ENCODE data around the gene SUSD1.

DNA sequence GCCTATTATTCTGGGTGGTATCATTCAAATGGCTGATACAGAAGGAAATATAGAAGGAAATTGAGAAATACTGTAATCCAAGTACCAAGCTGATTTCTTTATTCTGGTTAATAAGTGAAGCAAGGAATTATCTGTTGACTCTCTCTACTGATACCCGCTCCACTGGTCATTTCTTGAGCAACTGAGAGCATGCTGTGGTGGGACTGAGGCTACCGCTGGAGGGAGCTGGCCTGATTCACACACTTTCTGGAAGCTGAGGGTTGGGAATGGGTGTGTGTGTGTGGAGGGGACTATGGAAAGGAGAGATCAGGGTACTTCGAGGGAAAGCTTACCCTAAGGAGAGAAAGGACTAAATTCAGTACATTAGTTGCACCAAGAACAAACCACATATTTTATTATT lies 174.4 kb downstream of the SUSD1 start:
- TF ChIP-seq, protein P1, sequence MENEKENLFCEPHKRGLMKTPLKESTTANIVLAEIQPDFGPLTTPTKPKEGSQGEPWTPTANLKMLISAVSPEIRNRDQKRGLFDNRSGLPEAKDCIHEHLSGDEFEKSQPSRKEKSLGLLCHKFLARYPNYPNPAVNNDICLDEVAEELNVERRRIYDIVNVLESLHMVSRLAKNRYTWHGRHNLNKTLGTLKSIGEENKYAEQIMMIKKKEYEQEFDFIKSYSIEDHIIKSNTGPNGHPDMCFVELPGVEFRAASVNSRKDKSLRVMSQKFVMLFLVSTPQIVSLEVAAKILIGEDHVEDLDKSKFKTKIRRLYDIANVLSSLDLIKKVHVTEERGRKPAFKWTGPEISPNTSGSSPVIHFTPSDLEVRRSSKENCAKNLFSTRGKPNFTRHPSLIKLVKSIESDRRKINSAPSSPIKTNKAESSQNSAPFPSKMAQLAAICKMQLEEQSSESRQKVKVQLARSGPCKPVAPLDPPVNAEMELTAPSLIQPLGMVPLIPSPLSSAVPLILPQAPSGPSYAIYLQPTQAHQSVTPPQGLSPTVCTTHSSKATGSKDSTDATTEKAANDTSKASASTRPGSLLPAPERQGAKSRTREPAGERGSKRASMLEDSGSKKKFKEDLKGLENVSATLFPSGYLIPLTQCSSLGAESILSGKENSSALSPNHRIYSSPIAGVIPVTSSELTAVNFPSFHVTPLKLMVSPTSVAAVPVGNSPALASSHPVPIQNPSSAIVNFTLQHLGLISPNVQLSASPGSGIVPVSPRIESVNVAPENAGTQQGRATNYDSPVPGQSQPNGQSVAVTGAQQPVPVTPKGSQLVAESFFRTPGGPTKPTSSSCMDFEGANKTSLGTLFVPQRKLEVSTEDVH (IDR thresholded peaks at IDR 0.05; ENCODE audit: low read depth, partially characterized antibody): no peak
- TF ChIP-seq, protein P2, sequence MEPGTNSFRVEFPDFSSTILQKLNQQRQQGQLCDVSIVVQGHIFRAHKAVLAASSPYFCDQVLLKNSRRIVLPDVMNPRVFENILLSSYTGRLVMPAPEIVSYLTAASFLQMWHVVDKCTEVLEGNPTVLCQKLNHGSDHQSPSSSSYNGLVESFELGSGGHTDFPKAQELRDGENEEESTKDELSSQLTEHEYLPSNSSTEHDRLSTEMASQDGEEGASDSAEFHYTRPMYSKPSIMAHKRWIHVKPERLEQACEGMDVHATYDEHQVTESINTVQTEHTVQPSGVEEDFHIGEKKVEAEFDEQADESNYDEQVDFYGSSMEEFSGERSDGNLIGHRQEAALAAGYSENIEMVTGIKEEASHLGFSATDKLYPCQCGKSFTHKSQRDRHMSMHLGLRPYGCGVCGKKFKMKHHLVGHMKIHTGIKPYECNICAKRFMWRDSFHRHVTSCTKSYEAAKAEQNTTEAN (CRISPR knock-in tag; IDR thresholded peaks at IDR 0.05): no peak
- TF ChIP-seq SREBF1 (IDR thresholded peaks at IDR 0.05; ENCODE audit: borderline replicate concordance, low read depth, low read length): no peak
- no peak for TF ChIP-seq SRF (CRISPR knock-in tag; IDR thresholded peaks at IDR 0.05)
- no peak for TF ChIP-seq BRF1 (IDR thresholded peaks at IDR 0.05; ENCODE audit: borderline replicate concordance, extremely low read depth, insufficient read length)
- TF ChIP-seq ZKSCAN3 (CRISPR knock-in tag; IDR thresholded peaks at IDR 0.05): no peak
- peak in 1 of 2 experiments; percentile 20; a peak in 2 of 4 replicates for TF ChIP-seq RAD21 (CRISPR knock-in tag; conservative IDR thresholded peaks at IDR 0.05 in 1 of 2, IDR thresholded peaks at IDR 0.05 in 1 of 2)
- TF ChIP-seq GABPA (tag; conservative IDR thresholded peaks at IDR 0.05; ENCODE audit: low read depth): no peak
- TF ChIP-seq, protein P3, sequence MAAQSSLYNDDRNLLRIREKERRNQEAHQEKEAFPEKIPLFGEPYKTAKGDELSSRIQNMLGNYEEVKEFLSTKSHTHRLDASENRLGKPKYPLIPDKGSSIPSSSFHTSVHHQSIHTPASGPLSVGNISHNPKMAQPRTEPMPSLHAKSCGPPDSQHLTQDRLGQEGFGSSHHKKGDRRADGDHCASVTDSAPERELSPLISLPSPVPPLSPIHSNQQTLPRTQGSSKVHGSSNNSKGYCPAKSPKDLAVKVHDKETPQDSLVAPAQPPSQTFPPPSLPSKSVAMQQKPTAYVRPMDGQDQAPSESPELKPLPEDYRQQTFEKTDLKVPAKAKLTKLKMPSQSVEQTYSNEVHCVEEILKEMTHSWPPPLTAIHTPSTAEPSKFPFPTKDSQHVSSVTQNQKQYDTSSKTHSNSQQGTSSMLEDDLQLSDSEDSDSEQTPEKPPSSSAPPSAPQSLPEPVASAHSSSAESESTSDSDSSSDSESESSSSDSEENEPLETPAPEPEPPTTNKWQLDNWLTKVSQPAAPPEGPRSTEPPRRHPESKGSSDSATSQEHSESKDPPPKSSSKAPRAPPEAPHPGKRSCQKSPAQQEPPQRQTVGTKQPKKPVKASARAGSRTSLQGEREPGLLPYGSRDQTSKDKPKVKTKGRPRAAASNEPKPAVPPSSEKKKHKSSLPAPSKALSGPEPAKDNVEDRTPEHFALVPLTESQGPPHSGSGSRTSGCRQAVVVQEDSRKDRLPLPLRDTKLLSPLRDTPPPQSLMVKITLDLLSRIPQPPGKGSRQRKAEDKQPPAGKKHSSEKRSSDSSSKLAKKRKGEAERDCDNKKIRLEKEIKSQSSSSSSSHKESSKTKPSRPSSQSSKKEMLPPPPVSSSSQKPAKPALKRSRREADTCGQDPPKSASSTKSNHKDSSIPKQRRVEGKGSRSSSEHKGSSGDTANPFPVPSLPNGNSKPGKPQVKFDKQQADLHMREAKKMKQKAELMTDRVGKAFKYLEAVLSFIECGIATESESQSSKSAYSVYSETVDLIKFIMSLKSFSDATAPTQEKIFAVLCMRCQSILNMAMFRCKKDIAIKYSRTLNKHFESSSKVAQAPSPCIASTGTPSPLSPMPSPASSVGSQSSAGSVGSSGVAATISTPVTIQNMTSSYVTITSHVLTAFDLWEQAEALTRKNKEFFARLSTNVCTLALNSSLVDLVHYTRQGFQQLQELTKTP (IDR thresholded peaks at IDR 0.05; ENCODE audit: low read depth in 1 of 2, partially characterized antibody in 2 of 2): no peak
- TF ChIP-seq, protein P4, sequence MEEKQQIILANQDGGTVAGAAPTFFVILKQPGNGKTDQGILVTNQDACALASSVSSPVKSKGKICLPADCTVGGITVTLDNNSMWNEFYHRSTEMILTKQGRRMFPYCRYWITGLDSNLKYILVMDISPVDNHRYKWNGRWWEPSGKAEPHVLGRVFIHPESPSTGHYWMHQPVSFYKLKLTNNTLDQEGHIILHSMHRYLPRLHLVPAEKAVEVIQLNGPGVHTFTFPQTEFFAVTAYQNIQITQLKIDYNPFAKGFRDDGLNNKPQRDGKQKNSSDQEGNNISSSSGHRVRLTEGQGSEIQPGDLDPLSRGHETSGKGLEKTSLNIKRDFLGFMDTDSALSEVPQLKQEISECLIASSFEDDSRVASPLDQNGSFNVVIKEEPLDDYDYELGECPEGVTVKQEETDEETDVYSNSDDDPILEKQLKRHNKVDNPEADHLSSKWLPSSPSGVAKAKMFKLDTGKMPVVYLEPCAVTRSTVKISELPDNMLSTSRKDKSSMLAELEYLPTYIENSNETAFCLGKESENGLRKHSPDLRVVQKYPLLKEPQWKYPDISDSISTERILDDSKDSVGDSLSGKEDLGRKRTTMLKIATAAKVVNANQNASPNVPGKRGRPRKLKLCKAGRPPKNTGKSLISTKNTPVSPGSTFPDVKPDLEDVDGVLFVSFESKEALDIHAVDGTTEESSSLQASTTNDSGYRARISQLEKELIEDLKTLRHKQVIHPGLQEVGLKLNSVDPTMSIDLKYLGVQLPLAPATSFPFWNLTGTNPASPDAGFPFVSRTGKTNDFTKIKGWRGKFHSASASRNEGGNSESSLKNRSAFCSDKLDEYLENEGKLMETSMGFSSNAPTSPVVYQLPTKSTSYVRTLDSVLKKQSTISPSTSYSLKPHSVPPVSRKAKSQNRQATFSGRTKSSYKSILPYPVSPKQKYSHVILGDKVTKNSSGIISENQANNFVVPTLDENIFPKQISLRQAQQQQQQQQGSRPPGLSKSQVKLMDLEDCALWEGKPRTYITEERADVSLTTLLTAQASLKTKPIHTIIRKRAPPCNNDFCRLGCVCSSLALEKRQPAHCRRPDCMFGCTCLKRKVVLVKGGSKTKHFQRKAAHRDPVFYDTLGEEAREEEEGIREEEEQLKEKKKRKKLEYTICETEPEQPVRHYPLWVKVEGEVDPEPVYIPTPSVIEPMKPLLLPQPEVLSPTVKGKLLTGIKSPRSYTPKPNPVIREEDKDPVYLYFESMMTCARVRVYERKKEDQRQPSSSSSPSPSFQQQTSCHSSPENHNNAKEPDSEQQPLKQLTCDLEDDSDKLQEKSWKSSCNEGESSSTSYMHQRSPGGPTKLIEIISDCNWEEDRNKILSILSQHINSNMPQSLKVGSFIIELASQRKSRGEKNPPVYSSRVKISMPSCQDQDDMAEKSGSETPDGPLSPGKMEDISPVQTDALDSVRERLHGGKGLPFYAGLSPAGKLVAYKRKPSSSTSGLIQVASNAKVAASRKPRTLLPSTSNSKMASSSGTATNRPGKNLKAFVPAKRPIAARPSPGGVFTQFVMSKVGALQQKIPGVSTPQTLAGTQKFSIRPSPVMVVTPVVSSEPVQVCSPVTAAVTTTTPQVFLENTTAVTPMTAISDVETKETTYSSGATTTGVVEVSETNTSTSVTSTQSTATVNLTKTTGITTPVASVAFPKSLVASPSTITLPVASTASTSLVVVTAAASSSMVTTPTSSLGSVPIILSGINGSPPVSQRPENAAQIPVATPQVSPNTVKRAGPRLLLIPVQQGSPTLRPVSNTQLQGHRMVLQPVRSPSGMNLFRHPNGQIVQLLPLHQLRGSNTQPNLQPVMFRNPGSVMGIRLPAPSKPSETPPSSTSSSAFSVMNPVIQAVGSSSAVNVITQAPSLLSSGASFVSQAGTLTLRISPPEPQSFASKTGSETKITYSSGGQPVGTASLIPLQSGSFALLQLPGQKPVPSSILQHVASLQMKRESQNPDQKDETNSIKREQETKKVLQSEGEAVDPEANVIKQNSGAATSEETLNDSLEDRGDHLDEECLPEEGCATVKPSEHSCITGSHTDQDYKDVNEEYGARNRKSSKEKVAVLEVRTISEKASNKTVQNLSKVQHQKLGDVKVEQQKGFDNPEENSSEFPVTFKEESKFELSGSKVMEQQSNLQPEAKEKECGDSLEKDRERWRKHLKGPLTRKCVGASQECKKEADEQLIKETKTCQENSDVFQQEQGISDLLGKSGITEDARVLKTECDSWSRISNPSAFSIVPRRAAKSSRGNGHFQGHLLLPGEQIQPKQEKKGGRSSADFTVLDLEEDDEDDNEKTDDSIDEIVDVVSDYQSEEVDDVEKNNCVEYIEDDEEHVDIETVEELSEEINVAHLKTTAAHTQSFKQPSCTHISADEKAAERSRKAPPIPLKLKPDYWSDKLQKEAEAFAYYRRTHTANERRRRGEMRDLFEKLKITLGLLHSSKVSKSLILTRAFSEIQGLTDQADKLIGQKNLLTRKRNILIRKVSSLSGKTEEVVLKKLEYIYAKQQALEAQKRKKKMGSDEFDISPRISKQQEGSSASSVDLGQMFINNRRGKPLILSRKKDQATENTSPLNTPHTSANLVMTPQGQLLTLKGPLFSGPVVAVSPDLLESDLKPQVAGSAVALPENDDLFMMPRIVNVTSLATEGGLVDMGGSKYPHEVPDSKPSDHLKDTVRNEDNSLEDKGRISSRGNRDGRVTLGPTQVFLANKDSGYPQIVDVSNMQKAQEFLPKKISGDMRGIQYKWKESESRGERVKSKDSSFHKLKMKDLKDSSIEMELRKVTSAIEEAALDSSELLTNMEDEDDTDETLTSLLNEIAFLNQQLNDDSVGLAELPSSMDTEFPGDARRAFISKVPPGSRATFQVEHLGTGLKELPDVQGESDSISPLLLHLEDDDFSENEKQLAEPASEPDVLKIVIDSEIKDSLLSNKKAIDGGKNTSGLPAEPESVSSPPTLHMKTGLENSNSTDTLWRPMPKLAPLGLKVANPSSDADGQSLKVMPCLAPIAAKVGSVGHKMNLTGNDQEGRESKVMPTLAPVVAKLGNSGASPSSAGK (IDR thresholded peaks at IDR 0.05): no peak
- TF ChIP-seq ZFX (CRISPR knock-in tag; IDR thresholded peaks at IDR 0.05): no peak
- no peak for TF ChIP-seq ZNF3 (CRISPR knock-in tag; IDR thresholded peaks at IDR 0.05)
- TF ChIP-seq RBBP5 (IDR thresholded peaks at IDR 0.05; ENCODE audit: borderline replicate concordance, insufficient read depth, low read length, poor library complexity, severe bottlenecking): no peak
- TF ChIP-seq EZH2 (IDR thresholded peaks at IDR 0.05; ENCODE audit: borderline replicate concordance, low read depth, low read length): no peak

Data from K562 (cell line).